ENCODE data around the gene MAP2K4. TPM values are rescaled to one million over a fixed set of nuclear protein-coding genes. Genes with fewer than 3 reads are reported as not detected.

Gene MAP2K4
- total and polyA plus RNA-seq, 2 of the 13 experiments (the other 11 are each of a cell fraction or from before 2014, with no cell fraction given): 21.5 to 35.6 TPM

DNA sequence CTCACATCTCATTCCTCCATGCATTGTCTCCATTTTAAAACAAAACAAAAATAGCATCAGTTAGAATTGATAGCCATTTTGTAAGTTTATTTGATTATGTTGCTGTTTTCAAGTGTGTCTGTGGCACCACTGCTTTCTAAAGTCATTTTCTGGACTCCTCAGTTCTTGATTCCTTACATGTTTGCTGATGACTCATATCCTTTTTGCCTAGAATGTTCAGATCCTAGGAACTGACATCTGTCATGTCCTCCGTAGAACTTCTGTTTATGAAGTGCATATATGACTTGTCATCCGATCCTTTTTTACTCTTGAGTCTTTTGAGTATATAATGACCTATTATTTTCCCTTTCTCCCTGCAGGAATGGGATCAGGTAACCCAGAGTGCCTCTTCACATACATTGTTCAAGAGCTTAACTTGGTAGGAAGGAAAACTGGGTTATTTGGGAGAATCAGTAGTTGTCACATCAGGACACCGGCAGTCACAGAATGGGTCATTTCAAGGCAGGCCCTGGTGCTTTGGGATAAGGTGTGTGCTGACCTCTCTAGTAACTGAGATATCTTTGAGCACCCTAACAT lies 69.2 kb downstream of the MAP2K4 start (continued):
- no peak for TF ChIP-seq RERE (CRISPR knock-in tag; IDR thresholded peaks at IDR 0.05; ENCODE audit: low read depth)
- no peak for TF ChIP-seq MNT (IDR thresholded peaks at IDR 0.05)
- TF ChIP-seq ESRRA (CRISPR knock-in tag; IDR thresholded peaks at IDR 0.05; ENCODE audit: low read depth): no peak
- TF ChIP-seq ZFP91 (CRISPR knock-in tag; IDR thresholded peaks at IDR 0.05; ENCODE audit: borderline replicate concordance): no peak
- TF ChIP-seq, protein P1, sequence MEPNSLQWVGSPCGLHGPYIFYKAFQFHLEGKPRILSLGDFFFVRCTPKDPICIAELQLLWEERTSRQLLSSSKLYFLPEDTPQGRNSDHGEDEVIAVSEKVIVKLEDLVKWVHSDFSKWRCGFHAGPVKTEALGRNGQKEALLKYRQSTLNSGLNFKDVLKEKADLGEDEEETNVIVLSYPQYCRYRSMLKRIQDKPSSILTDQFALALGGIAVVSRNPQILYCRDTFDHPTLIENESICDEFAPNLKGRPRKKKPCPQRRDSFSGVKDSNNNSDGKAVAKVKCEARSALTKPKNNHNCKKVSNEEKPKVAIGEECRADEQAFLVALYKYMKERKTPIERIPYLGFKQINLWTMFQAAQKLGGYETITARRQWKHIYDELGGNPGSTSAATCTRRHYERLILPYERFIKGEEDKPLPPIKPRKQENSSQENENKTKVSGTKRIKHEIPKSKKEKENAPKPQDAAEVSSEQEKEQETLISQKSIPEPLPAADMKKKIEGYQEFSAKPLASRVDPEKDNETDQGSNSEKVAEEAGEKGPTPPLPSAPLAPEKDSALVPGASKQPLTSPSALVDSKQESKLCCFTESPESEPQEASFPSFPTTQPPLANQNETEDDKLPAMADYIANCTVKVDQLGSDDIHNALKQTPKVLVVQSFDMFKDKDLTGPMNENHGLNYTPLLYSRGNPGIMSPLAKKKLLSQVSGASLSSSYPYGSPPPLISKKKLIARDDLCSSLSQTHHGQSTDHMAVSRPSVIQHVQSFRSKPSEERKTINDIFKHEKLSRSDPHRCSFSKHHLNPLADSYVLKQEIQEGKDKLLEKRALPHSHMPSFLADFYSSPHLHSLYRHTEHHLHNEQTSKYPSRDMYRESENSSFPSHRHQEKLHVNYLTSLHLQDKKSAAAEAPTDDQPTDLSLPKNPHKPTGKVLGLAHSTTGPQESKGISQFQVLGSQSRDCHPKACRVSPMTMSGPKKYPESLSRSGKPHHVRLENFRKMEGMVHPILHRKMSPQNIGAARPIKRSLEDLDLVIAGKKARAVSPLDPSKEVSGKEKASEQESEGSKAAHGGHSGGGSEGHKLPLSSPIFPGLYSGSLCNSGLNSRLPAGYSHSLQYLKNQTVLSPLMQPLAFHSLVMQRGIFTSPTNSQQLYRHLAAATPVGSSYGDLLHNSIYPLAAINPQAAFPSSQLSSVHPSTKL (CRISPR knock-in tag; IDR thresholded peaks at IDR 0.05): peak; percentile 45; the same call in 1 of the 2 replicates
- TF ChIP-seq, protein P2, sequence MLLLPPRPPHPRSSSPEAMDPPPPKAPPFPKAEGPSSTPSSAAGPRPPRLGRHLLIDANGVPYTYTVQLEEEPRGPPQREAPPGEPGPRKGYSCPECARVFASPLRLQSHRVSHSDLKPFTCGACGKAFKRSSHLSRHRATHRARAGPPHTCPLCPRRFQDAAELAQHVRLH (CRISPR knock-in tag; IDR thresholded peaks at IDR 0.05; ENCODE audit: borderline replicate concordance, low read depth): no peak
- no peak for TF ChIP-seq SNAI1 (CRISPR knock-in tag; IDR thresholded peaks at IDR 0.05; ENCODE audit: borderline replicate concordance)
- TF ChIP-seq HNRNPUL1 (IDR thresholded peaks at IDR 0.05; ENCODE audit: low read depth, low read length): no peak
- TF ChIP-seq BORCS8-MEF2B (CRISPR knock-in tag; IDR thresholded peaks at IDR 0.05): no peak
